H9 (cell line): ENCODE data around the gene CLEC16A. TPM values are rescaled to one million over a fixed set of nuclear protein-coding genes. Genes with fewer than 3 reads are reported as not detected.

Experiments used
- DNase-seq: peaks from one replicate; pipeline ENCODE4 v3.0.0-alpha.2; 2017
- H2AFZ ChIP-seq: one replicate; pipeline ENCODE4 v1.6.1; 2013; ENCODE audit warnings: mild to moderate bottlenecking, low read length, control low read depth, moderate library complexity
- H2AK5ac ChIP-seq: 2 replicates; pipeline ENCODE4 v1.6.1; 2013; ENCODE audit warnings: low read length, control low read depth, mixed read lengths; ENCODE audit not compliant: insufficient read length
- H2BK120ac ChIP-seq: one replicate; pipeline ENCODE4 v1.6.1; 2013; ENCODE audit warnings: low read depth, mild to moderate bottlenecking, low read length, control low read depth, inconsistent platforms; ENCODE audit not compliant: poor library complexity, severe bottlenecking
- H2BK12ac ChIP-seq: 2 replicates; pipeline ENCODE4 v1.6.1; 2013; ENCODE audit warnings: low read length, control low read depth, mixed read lengths, low read depth; ENCODE audit not compliant: insufficient read length
- H2BK15ac ChIP-seq: 2 replicates; pipeline ENCODE4 v1.6.1; 2013; ENCODE audit warnings: low read depth, low read length, control low read depth
- H2BK20ac ChIP-seq: one replicate; pipeline ENCODE4 v1.6.1; 2013; ENCODE audit warnings: low read depth, mild to moderate bottlenecking, low read length, control low read depth, inconsistent platforms; ENCODE audit not compliant: poor library complexity, severe bottlenecking
- H2BK5ac ChIP-seq: 2 replicates; pipeline ENCODE4 v1.6.1; 2013; ENCODE audit warnings: low read length, control low read depth, mixed read lengths; ENCODE audit not compliant: insufficient read length
- H3K14ac ChIP-seq: 2 replicates; pipeline ENCODE4 v1.6.1; 2013; ENCODE audit warnings: low read length, control low read depth; ENCODE audit not compliant: insufficient read depth
- H3K18ac ChIP-seq: 2 replicates; pipeline ENCODE4 v1.6.1; 2013; ENCODE audit warnings: low read depth, mild to moderate bottlenecking, mixed read lengths, low read length, control low read depth; ENCODE audit not compliant: insufficient read length
- H3K23ac ChIP-seq: 2 replicates; pipeline ENCODE4 v1.6.1; 2013; ENCODE audit warnings: low read length, control low read depth, mixed read lengths, low read depth; ENCODE audit not compliant: insufficient read length
- H3K23me2 ChIP-seq: 2 replicates; pipeline ENCODE4 v1.6.1; 2013; ENCODE audit warnings: low read depth, mild to moderate bottlenecking, mixed read lengths, low read length, control low read depth; ENCODE audit not compliant: insufficient read length, poor library complexity, severe bottlenecking
- H3K27ac ChIP-seq: 2 replicates; pipeline ENCODE4 v1.5.1; 2013; ENCODE audit warnings: low read length, control low read depth, mixed read lengths, low read depth; ENCODE audit not compliant: insufficient read length
- H3K27me3 ChIP-seq: 2 replicates; pipeline ENCODE4 v1.6.1; 2013; ENCODE audit warnings: low read length, control low read depth, inconsistent platforms; ENCODE audit not compliant: insufficient read depth
- H3K4ac ChIP-seq: 2 replicates; pipeline ENCODE4 v1.6.1; 2013; ENCODE audit warnings: low read depth, mild to moderate bottlenecking, control low read depth, inconsistent platforms, low read length, moderate library complexity
- H3K4me1 ChIP-seq: 2 replicates; pipeline ENCODE4 v1.6.1; 2013; ENCODE audit warnings: low read length, control low read depth, inconsistent platforms; ENCODE audit not compliant: insufficient read depth
- H3K4me2 ChIP-seq: 2 replicates; pipeline ENCODE4 v1.6.1; 2013; ENCODE audit warnings: low read length, control low read depth, mixed read lengths; ENCODE audit not compliant: insufficient read length, insufficient read depth
- H3K56ac ChIP-seq: 2 replicates; pipeline ENCODE4 v1.6.1; 2013; ENCODE audit warnings: low read depth, mild to moderate bottlenecking, mixed read lengths, low read length, control low read depth; ENCODE audit not compliant: insufficient read length
- H3K79me1 ChIP-seq: 2 replicates; pipeline ENCODE4 v1.6.1; 2013; ENCODE audit warnings: low read depth, mild to moderate bottlenecking, moderate library complexity, low read length, control low read depth, inconsistent platforms; ENCODE audit not compliant: insufficient read depth, poor library complexity, severe bottlenecking
- H3K79me2 ChIP-seq: 2 replicates; pipeline ENCODE4 v1.6.1; 2013; ENCODE audit warnings: low read length, control low read depth, inconsistent platforms; ENCODE audit not compliant: insufficient read depth
- H3K9ac ChIP-seq: 2 replicates; pipeline ENCODE4 v1.6.1; 2013; ENCODE audit warnings: low read length, control low read depth, mixed read lengths; ENCODE audit not compliant: insufficient read length; ENCODE audit errors: extremely low read depth
- H3K9me3 ChIP-seq: one replicate; pipeline ENCODE4 v1.6.1; 2013; ENCODE audit warnings: low read depth, low read length, inconsistent platforms; ENCODE audit not compliant: control insufficient read depth
- H3T11ph ChIP-seq: one replicate; pipeline ENCODE4 v1.6.1; 2013; ENCODE audit warnings: mild to moderate bottlenecking, low read length, control low read depth, inconsistent platforms
- H4K20me1 ChIP-seq: one replicate; pipeline ENCODE4 v1.6.1; 2013; ENCODE audit not compliant: control insufficient read depth, insufficient read length, insufficient read depth
- H4K5ac ChIP-seq: 2 replicates; pipeline ENCODE4 v1.6.1; 2013; ENCODE audit warnings: low read depth, mild to moderate bottlenecking, mixed read lengths, low read length, control low read depth; ENCODE audit not compliant: insufficient read length
- H4K8ac ChIP-seq: replicated peaks from 2 replicates; pipeline ENCODE4 v1.6.1; 2013; ENCODE audit warnings: low read length, control low read depth, mixed read lengths, low read depth; ENCODE audit not compliant: insufficient read length
- H4K91ac ChIP-seq: 2 replicates; pipeline ENCODE4 v1.6.1; 2013; ENCODE audit warnings: low read depth, mild to moderate bottlenecking, moderate library complexity, mixed read lengths, low read length, control low read depth; ENCODE audit not compliant: insufficient read length
- H3K27ac Mint-ChIP-seq, 3 experiments: 2 replicates in 2 of 3; 3 replicates in 1 of 3; pipeline ENCODE4 v1.8.0; 2020 to 2021; ENCODE audit warnings: mixed read lengths in 3 of 3, mild to moderate bottlenecking in 1 of 3, moderate library complexity in 1 of 3
- H3K27me3 Mint-ChIP-seq: 2 replicates; pipeline ENCODE4 v1.8.0; 2021; ENCODE audit warnings: low read depth, mild to moderate bottlenecking, moderate library complexity, mixed read lengths
- H3K36me3 Mint-ChIP-seq, 3 experiments: 2 replicates in 2 of 3; 3 replicates in 1 of 3; pipeline ENCODE4 v1.8.0; 2020 to 2021; ENCODE audit warnings: low read depth in 3 of 3, mixed read lengths in 3 of 3; ENCODE audit not compliant: insufficient read depth in 1 of 3
- H3K4me1 Mint-ChIP-seq, 2 experiments: 2 replicates each; pipeline ENCODE4 v1.8.0; 2020; ENCODE audit warnings: mixed read lengths in 2 of 2
- H3K4me3 Mint-ChIP-seq, 2 experiments: 2 replicates in 1 of 2; 3 replicates in 1 of 2; pipeline ENCODE4 v1.8.0; 2020 to 2021; ENCODE audit warnings: mild to moderate bottlenecking in 2 of 2, mixed read lengths in 2 of 2, moderate library complexity in 1 of 2
- H3K9me3 Mint-ChIP-seq, 2 experiments: 2 replicates in 1 of 2; 3 replicates in 1 of 2; pipeline ENCODE4 v1.8.0; 2020; ENCODE audit warnings: mild to moderate bottlenecking in 2 of 2, mixed read lengths in 2 of 2, moderate library complexity in 1 of 2
- CTCF ChIP-seq: fragments of 200-600 bp; sonication (generic); conservative IDR thresholded peaks from 3 replicates; pipeline ENCODE4 v1.8.0; 2021; ENCODE audit warnings: antibody characterized with exemption, mild to moderate bottlenecking
- WGBS: extraction: QIAGEN DNeasy Blood & Tissue Kit; methylation state at CpG from one replicate; pipeline ENCODE4 v1.1.7; 2013; ENCODE audit warnings: missing lambda C conversion rate, low lambda C conversion rate, mixed read lengths; ENCODE audit not compliant: insufficient read length; ENCODE audit errors: extremely low coverage; 5-methylcytosine and 5-hydroxymethylcytosine counted together
- total RNA-seq: library from RNA; stranded (reverse); gene quantifications from 2 replicates; pipeline ENCODE4 v1.2.1, GENCODE V29; 2021

Gene CLEC16A
- total RNA-seq, 1 experiment from 2014 or later = 15.2 TPM

DNA sequence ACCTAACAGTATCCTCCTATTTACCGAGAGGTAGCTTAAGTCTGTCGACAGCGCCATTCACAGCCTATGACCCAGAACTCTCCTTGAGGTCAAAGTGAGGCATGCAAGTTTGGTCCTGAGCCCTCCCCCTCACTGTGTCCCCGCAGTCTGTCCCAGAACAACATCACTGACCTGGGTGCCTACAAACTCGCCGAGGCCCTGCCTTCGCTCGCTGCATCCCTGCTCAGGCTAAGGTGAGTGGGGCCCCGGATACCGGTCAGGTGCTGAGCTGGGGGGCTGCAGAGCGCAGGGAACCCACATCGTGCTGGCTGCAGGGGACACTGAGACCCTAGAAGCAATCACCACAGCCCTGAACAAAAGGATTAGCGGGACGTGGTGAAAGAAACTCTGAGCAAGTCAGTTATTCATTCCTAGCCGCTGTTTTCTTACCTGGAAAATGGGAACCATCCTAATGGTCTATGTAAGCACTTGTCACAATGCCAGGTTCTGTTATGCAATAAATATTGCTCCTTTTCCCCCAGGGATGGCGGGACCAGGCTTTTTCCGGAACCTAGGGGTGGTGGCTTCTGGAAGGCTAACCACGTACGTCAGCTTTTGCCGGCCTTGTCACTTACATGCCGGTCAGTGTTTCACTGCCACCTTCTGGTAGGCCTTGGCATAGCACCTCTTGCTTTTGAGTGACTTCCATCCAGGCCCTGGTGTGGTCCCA is 25.9 kb upstream of the CLEC16A start:
- H2BK120ac ChIP-seq = no peak overlapping the region
- no peak overlapping the region for H3K4ac ChIP-seq
- H3K4me1 ChIP-seq = no peaks in the 10 kb centered on the region; the same call in 1 of the 2 replicates
- H3K27ac ChIP-seq = no peak overlapping the region
- no peaks in the 10 kb centered on the region; the same call in 1 of the 2 replicates for H3K27me3 Mint-ChIP-seq
- peak; percentile 94 for DNase-seq
- no peak overlapping the region for H4K91ac ChIP-seq
- no peak overlapping the region for H4K5ac ChIP-seq
- no peak overlapping the region for H3K9ac ChIP-seq
- no peaks in the 10 kb centered on the region for H3K79me1 ChIP-seq
- no peaks in the 10 kb centered on the region for H4K20me1 ChIP-seq
- peak; percentile 93 for TF ChIP-seq CTCF
- no peak overlapping the region; a peak in 1 of 5 replicates for H3K4me3 Mint-ChIP-seq
- H3K36me3 Mint-ChIP-seq = no peaks in the 10 kb centered on the region
- no peak overlapping the region for H3K18ac ChIP-seq
- H2BK20ac ChIP-seq = no peak overlapping the region
- no peak overlapping the region for H3K4me2 ChIP-seq
- H3K27me3 ChIP-seq = no peaks in the 10 kb centered on the region
- H3K14ac ChIP-seq = no peak overlapping the region
- H2AK5ac ChIP-seq = no peak overlapping the region
- H3K9me3 ChIP-seq = no peaks in the 10 kb centered on the region
- WGBS = no CpG with 5 or more reads among the region's 21 CpGs
- no peak overlapping the region for H2BK5ac ChIP-seq
- H3T11ph ChIP-seq = no peak overlapping the region
- H2BK15ac ChIP-seq = no peak overlapping the region
- no peak overlapping the region for H4K8ac ChIP-seq
- peaks cover 5 to 10% of the 10 kb centered on the region in 2 experiments for H3K4me1 Mint-ChIP-seq
- no peak overlapping the region for H3K56ac ChIP-seq
- no peak overlapping the region for H2BK12ac ChIP-seq
- no peak overlapping the region for H2AFZ ChIP-seq
- H3K27ac Mint-ChIP-seq = no peak overlapping the region
- H3K9me3 Mint-ChIP-seq = no peaks in the 10 kb centered on the region; a peak in 1 of 5 replicates
- no peaks in the 10 kb centered on the region for H3K79me2 ChIP-seq
- H3K23ac ChIP-seq = no peak overlapping the region
- H3K23me2 ChIP-seq = no peaks in the 10 kb centered on the region
